Trophoblast cell (in vitro differentiated cells and primary cell): Measurements from ENCODE around the gene AJUBA.

ENCODE experiments used
- DNase-seq, 2 donors: peaks; one replicate each; pipeline ENCODE4 v3.0.0-alpha.2; 2016
- H2AFZ ChIP-seq: 2 replicates; pipeline ENCODE4 v1.6.1; 2013; ENCODE audit warnings: low read length, moderate library complexity, mild to moderate bottlenecking; ENCODE audit not compliant: insufficient read depth, poor library complexity
- H2AK5ac ChIP-seq: 2 replicates; pipeline ENCODE4 v1.6.1; 2013; ENCODE audit warnings: mild to moderate bottlenecking, low read length
- H2BK120ac ChIP-seq: 2 replicates; pipeline ENCODE4 v1.6.1; 2013; ENCODE audit warnings: low read length, mild to moderate bottlenecking, moderate library complexity; ENCODE audit not compliant: insufficient read depth, poor library complexity
- H2BK12ac ChIP-seq: 2 replicates; pipeline ENCODE4 v1.6.1; 2013; ENCODE audit warnings: mild to moderate bottlenecking, low read length, moderate library complexity
- H2BK5ac ChIP-seq: 2 replicates; pipeline ENCODE4 v1.6.1; 2013; ENCODE audit warnings: low read length, low read depth, moderate library complexity, mild to moderate bottlenecking; ENCODE audit not compliant: poor library complexity
- H3K14ac ChIP-seq: 2 replicates; pipeline ENCODE4 v1.6.1; 2013; ENCODE audit warnings: mild to moderate bottlenecking, low read length
- H3K18ac ChIP-seq: 2 replicates; pipeline ENCODE4 v1.6.1; 2013; ENCODE audit warnings: mild to moderate bottlenecking, low read length
- H3K23ac ChIP-seq: 2 replicates; pipeline ENCODE4 v1.6.1; 2013; ENCODE audit warnings: low read length
- H3K27ac ChIP-seq: 2 replicates; pipeline ENCODE4 v1.5.1; 2013; ENCODE audit warnings: low read depth, mild to moderate bottlenecking, inconsistent platforms, low read length, moderate library complexity
- H3K27me3 ChIP-seq: 2 replicates; pipeline ENCODE4 v1.6.1; 2013; ENCODE audit warnings: inconsistent platforms, mild to moderate bottlenecking, low read length, moderate library complexity; ENCODE audit not compliant: insufficient read depth
- H3K36me3 ChIP-seq, 2 experiments: 1 replicate in 1 of 2; 2 replicates in 1 of 2; pipeline ENCODE4 v1.6.1; 2013; ENCODE audit warnings: low read length in 2 of 2, mild to moderate bottlenecking in 2 of 2, moderate library complexity in 1 of 2; ENCODE audit not compliant: insufficient read depth in 2 of 2, control insufficient read depth in 1 of 2
- H3K4ac ChIP-seq: 2 replicates; pipeline ENCODE4 v1.6.1; 2013; ENCODE audit warnings: low read depth, mild to moderate bottlenecking, low read length, moderate library complexity
- H3K4me1 ChIP-seq, 2 experiments: 1 replicate in 1 of 2; 2 replicates in 1 of 2; pipeline ENCODE4 v1.6.1; 2013; ENCODE audit warnings: low read length in 2 of 2, mild to moderate bottlenecking in 2 of 2, moderate library complexity in 1 of 2; ENCODE audit not compliant: insufficient read depth in 2 of 2, control insufficient read depth in 1 of 2
- H3K4me2 ChIP-seq: 2 replicates; pipeline ENCODE4 v1.6.1; 2013; ENCODE audit warnings: inconsistent platforms, mild to moderate bottlenecking, low read length, moderate library complexity
- H3K4me3 ChIP-seq: 2 replicates; pipeline ENCODE4 v1.5.1; 2013; ENCODE audit warnings: mild to moderate bottlenecking, low read depth, low read length, inconsistent platforms
- H3K79me1 ChIP-seq: one replicate; pipeline ENCODE4 v1.6.1; 2013; ENCODE audit warnings: low read length
- H3K79me2 ChIP-seq: 2 replicates; pipeline ENCODE4 v1.6.1; 2013; ENCODE audit warnings: low read length, mild to moderate bottlenecking; ENCODE audit not compliant: control insufficient read depth, insufficient read depth, poor library complexity
- H3K9ac ChIP-seq: 2 replicates; pipeline ENCODE4 v1.6.1; 2013; ENCODE audit warnings: mild to moderate bottlenecking, low read length
- H3K9me3 ChIP-seq: 2 replicates; pipeline ENCODE4 v1.6.1; 2013; ENCODE audit warnings: low read depth, mild to moderate bottlenecking, control low read depth, inconsistent platforms, low read length; ENCODE audit not compliant: insufficient read depth
- H4K12ac ChIP-seq: 2 replicates; pipeline ENCODE4 v1.6.1; 2013; ENCODE audit warnings: low read depth, mild to moderate bottlenecking, low read length, moderate library complexity
- H4K8ac ChIP-seq: 2 replicates; pipeline ENCODE4 v1.6.1; 2013; ENCODE audit warnings: low read depth, mild to moderate bottlenecking, low read length, moderate library complexity
- H4K91ac ChIP-seq: one replicate; pipeline ENCODE4 v1.6.1; 2013; ENCODE audit warnings: low read depth, mild to moderate bottlenecking, low read length, moderate library complexity
- WGBS: extraction: QIAGEN DNeasy Blood & Tissue Kit; methylation state at CpG from one replicate; pipeline ENCODE4 v1.1.7; 2013; ENCODE audit warnings: missing lambda C conversion rate; ENCODE audit not compliant: insufficient read length, insufficient coverage; ENCODE audit errors: extremely low coverage; 5-methylcytosine and 5-hydroxymethylcytosine counted together

Gene AJUBA

GRCh38 chr14:22974530-22975313, 7.6 kb downstream of the AJUBA start:
- no peak overlapping the region for H2AK5ac ChIP-seq
- peak overlapping the region; percentile 13 for H3K9ac ChIP-seq

GRCh38 chr14:22973217-22974032, 8.9 kb downstream of the AJUBA start:
- Histone ChIP-seq H3K23ac (no peak overlapping the region), H2BK5ac (no peak overlapping the region), H4K8ac (no peak overlapping the region), H3K36me3 (peaks cover 47 to 56% of the 10 kb centered on the region in 2 experiments), H3K27ac (no peak overlapping the region), H3K14ac (no peak overlapping the region), H3K9me3 (no peaks in the 10 kb centered on the region), H2BK12ac (no peak overlapping the region), H3K79me2 (peaks cover 8% of the 10 kb centered on the region), H3K4me2 (no peak overlapping the region), H3K18ac (peak overlapping the region; percentile 53), H3K4me3 (no peak overlapping the region), H2BK120ac (no peak overlapping the region), H3K27me3 (no peaks in the 10 kb centered on the region), H4K91ac (no peak overlapping the region), H3K79me1 (peaks cover 12% of the 10 kb centered on the region), H4K12ac (no peak overlapping the region), H2AFZ (no peak overlapping the region), H2AK5ac (no peak overlapping the region), H3K4ac (no peak overlapping the region), H3K9ac (no peak overlapping the region), H3K4me1 (peaks cover 14 to 17% of the 10 kb centered on the region in 2 experiments)
- DNase-seq, result peak; percentile 44 to 85
- WGBS, result no CpG with 5 or more reads among the region's 6 CpGs

More at GRCh38 chr14:22974530-22975313, 7.6 kb downstream of the AJUBA start:
- Histone ChIP-seq H3K79me1 (peaks cover 15% of the 10 kb centered on the region), H3K27ac (no peak overlapping the region), H3K27me3 (no peaks in the 10 kb centered on the region), H3K4me1 (peaks cover 25 to 29% of the 10 kb centered on the region in 2 experiments), H3K36me3 (peaks cover 41 to 52% of the 10 kb centered on the region in 2 experiments), H3K79me2 (peaks cover 12% of the 10 kb centered on the region), H2BK12ac (no peak overlapping the region), H2BK120ac (no peak overlapping the region), H3K23ac (no peak overlapping the region), H4K91ac (no peak overlapping the region), H3K4me2 (no peak overlapping the region), H4K12ac (no peak overlapping the region), H3K18ac (no peak overlapping the region), H3K14ac (no peak overlapping the region), H3K4ac (no peak overlapping the region), H2AFZ (no peak overlapping the region), H4K8ac (no peak overlapping the region), H2BK5ac (no peak overlapping the region), H3K4me3 (no peak overlapping the region), H3K9me3 (no peaks in the 10 kb centered on the region)
- WGBS, result no CpG with 5 or more reads among the region's 9 CpGs
- DNase-seq, result no peak

- Histone ChIP-seq H3K9ac (no peak overlapping the region), H4K12ac (no peak overlapping the region), H4K91ac (no peak overlapping the region), H3K18ac (no peak overlapping the region), H2BK5ac (no peak overlapping the region), H2AK5ac (no peak overlapping the region), H3K9me3 (no peaks in the 10 kb centered on the region), H3K27ac (no peak overlapping the region), H3K23ac (no peak overlapping the region), H3K79me1 (peaks cover 5% of the 10 kb centered on the region), H3K27me3 (no peaks in the 10 kb centered on the region), H4K8ac (no peak overlapping the region), H2BK120ac (no peak overlapping the region), H3K4me3 (no peak overlapping the region), H3K14ac (no peak overlapping the region), H3K4me1 (peaks cover 8 to 11% of the 10 kb centered on the region in 2 experiments), H2BK12ac (no peak overlapping the region), H3K36me3 (peaks cover 42 to 52% of the 10 kb centered on the region in 2 experiments), H3K4ac (no peak overlapping the region), H2AFZ (no peak overlapping the region), H3K79me2 (peaks cover 3% of the 10 kb centered on the region), H3K4me2 (no peak overlapping the region)
- no peak for DNase-seq
- WGBS, result no CpG with 5 or more reads among the region's 2 CpGs
These were observed 9.9 kb downstream of the AJUBA start for GRCh38 chr14:22972313-22972930.

- no peak overlapping the region for H3K18ac ChIP-seq
- peaks cover 42% of the 10 kb centered on the region in 2 experiments for H3K36me3 ChIP-seq
- no peak overlapping the region for H3K23ac ChIP-seq
- H3K27ac ChIP-seq, result no peak overlapping the region
- H3K4ac ChIP-seq, result no peak overlapping the region
- no peaks in the 10 kb centered on the region for H3K79me2 ChIP-seq
- no peak overlapping the region for H3K9ac ChIP-seq
- H4K91ac ChIP-seq, result no peak overlapping the region
- H2AFZ ChIP-seq, result no peak overlapping the region
- H3K27me3 ChIP-seq, result no peaks in the 10 kb centered on the region
- H3K4me3 ChIP-seq, result no peak overlapping the region
- H4K12ac ChIP-seq, result no peak overlapping the region
- no CpG with 5 or more reads among the region's 1 CpG for WGBS
- H4K8ac ChIP-seq, result no peak overlapping the region
- H3K9me3 ChIP-seq, result no peaks in the 10 kb centered on the region
- no peak overlapping the region for H3K14ac ChIP-seq
- no peak for DNase-seq
- no peak overlapping the region for H2AK5ac ChIP-seq
- no peak overlapping the region for H3K4me2 ChIP-seq
- no peaks in the 10 kb centered on the region for H3K4me1 ChIP-seq
- H3K79me1 ChIP-seq, result no peaks in the 10 kb centered on the region
- no peak overlapping the region for H2BK120ac ChIP-seq
- H2BK5ac ChIP-seq, result no peak overlapping the region
- H2BK12ac ChIP-seq, result no peak overlapping the region
These were observed 11.2 kb downstream of the AJUBA start for GRCh38 chr14:22971152-22971551.
